Activated CD8-positive, alpha-beta memory T cell treated with anti-CD3 and anti-CD28 coated beads for 48 hours (primary cell): ENCODE measurements around the gene VAV1.
"Not testable (repeated sequence)": the region's sequence is repeated elsewhere in the genome, so short reads cannot be mapped to it uniquely, and the experiment has no call there.

Experiments used
- DNase-seq, 3 experiments: peaks; one replicate each; pipeline ENCODE4 v3.0.0-alpha.2; 2020; ENCODE audit warnings: low read depth in 2 of 3, low spot score in 2 of 3

VAV1 gene

GRCh38 chr19:6779206-6779605 is 6.7 kb downstream of the VAV1 start:
- DNase-seq: no peak

GRCh38 chr19:6787393-6787792 is 14.9 kb downstream of the VAV1 start:
- no peak for DNase-seq

GRCh38 chr19:6788896-6789295 is 16.4 kb downstream of the VAV1 start:
- DNase-seq: no peak

GRCh38 chr19:6790194-6791128 is 18.0 kb downstream of the VAV1 start:
- no peak for DNase-seq

- DNase-seq: no peak
These were observed 18.7 kb downstream of the VAV1 start for GRCh38 chr19:6791237-6791636.

- DNase-seq: no peak
These were observed 20.9 kb downstream of the VAV1 start for GRCh38 chr19:6793411-6793810.

GRCh38 chr19:6793973-6794372 is 21.5 kb downstream of the VAV1 start:
- DNase-seq: no peak

- DNase-seq: no peak
These were observed 22.4 kb downstream of the VAV1 start for GRCh38 chr19:6794686-6795431.

- no peak for DNase-seq
These were observed 23.8 kb downstream of the VAV1 start for GRCh38 chr19:6796278-6796677.

- DNase-seq: no peak
These were observed 25.1 kb downstream of the VAV1 start for GRCh38 chr19:6797646-6798045.

- DNase-seq: not testable (repeated sequence)
These were observed 27.8 kb downstream of the VAV1 start for GRCh38 chr19:6800160-6800790.

- peak in 1 of 3 experiments; percentile 4 for DNase-seq
These were observed 28.5 kb downstream of the VAV1 start for GRCh38 chr19:6800991-6801484.

GRCh38 chr19:6801485-6802086 is 29.1 kb downstream of the VAV1 start:
- DNase-seq: peak; percentile 59 to 72 (median 64)

GRCh38 chr19:6802336-6803035 is 30.0 kb downstream of the VAV1 start:
- DNase-seq: peak; percentile 52 to 66 (median 65)

- no peak for DNase-seq
These were observed 30.5 kb downstream of the VAV1 start for GRCh38 chr19:6803036-6803404.

- DNase-seq: no peak
These were observed 34.0 kb downstream of the VAV1 start for GRCh38 chr19:6806488-6806887.

- no peak for DNase-seq
These were observed 34.8 kb downstream of the VAV1 start for GRCh38 chr19:6807291-6807690.

- DNase-seq: no peak
These were observed 36.0 kb downstream of the VAV1 start for GRCh38 chr19:6808494-6808893.

- no peak for DNase-seq
These were observed 36.8 kb downstream of the VAV1 start for GRCh38 chr19:6809262-6809661.

GRCh38 chr19:6811378-6811777 is 38.9 kb downstream of the VAV1 start:
- DNase-seq: no peak

- DNase-seq: no peak
These were observed 39.4 kb downstream of the VAV1 start for GRCh38 chr19:6811906-6812305.
